Measurements from ENCODE around the gene PDIA5.

The PDIA5 gene

GRCh38 chr3:123193448-123194101, 126.8 kb downstream of the PDIA5 start:
- Histone ChIP-seq H3K36me3 (ENCODE audit: insufficient read depth, low read length) (no peaks in the 10 kb centered on the region), H3F3A (ENCODE audit: insufficient read depth, low read length) (no peaks in the 10 kb centered on the region), H2AFZ (ENCODE audit: low read length) (no peak overlapping the region), H3K9me2 (ENCODE audit: low read depth, low read length) (no peaks in the 10 kb centered on the region), H3K27ac (ENCODE audit: low read depth, low read length, poor library complexity, severe bottlenecking) (no peak overlapping the region), H3K4me3 (ENCODE audit: low read depth, low read length, poor library complexity, severe bottlenecking) (no peak overlapping the region), H3K9ac (ENCODE audit: low read length) (no peak overlapping the region), H3K4me1 (ENCODE audit: insufficient read depth, low read length, severe bottlenecking) (no peaks in the 10 kb centered on the region), H4K20me1 (ENCODE audit: insufficient read depth, low read length) (no peaks in the 10 kb centered on the region), H3K4me2 (ENCODE audit: low read length) (no peak overlapping the region), H3K79me2 (ENCODE audit: insufficient read depth, low read length) (no peaks in the 10 kb centered on the region), H3K9me3 (ENCODE audit: low read length) (peaks cover 2% of the 10 kb centered on the region; the same call in 1 of the 2 replicates), H3K27me3 (ENCODE audit: insufficient read depth, low read length) (no peaks in the 10 kb centered on the region)
- TF ChIP-seq CTCF (IDR thresholded peaks at IDR 0.05; ENCODE audit: low read length) (no peak), EZH2 (IDR thresholded peaks at IDR 0.05; ENCODE audit: borderline replicate concordance, low read length) (no peak)

- Histone ChIP-seq H4K20me1 (ENCODE audit: insufficient read depth, low read length) (no peaks in the 10 kb centered on the region), H3K4me3 (ENCODE audit: low read depth, low read length, poor library complexity, severe bottlenecking) (no peak overlapping the region), H3F3A (ENCODE audit: insufficient read depth, low read length) (no peaks in the 10 kb centered on the region), H3K4me2 (ENCODE audit: low read length) (no peak overlapping the region), H3K9me3 (ENCODE audit: low read length) (peaks cover 8% of the 10 kb centered on the region; the same call in 1 of the 2 replicates), H2AFZ (ENCODE audit: low read length) (no peak overlapping the region), H3K4me1 (ENCODE audit: insufficient read depth, low read length, severe bottlenecking) (no peaks in the 10 kb centered on the region), H3K9ac (ENCODE audit: low read length) (no peak overlapping the region), H3K27ac (ENCODE audit: low read depth, low read length, poor library complexity, severe bottlenecking) (no peak overlapping the region), H3K36me3 (ENCODE audit: insufficient read depth, low read length) (no peaks in the 10 kb centered on the region), H3K79me2 (ENCODE audit: insufficient read depth, low read length) (no peaks in the 10 kb centered on the region), H3K9me2 (ENCODE audit: low read depth, low read length) (no peaks in the 10 kb centered on the region), H3K27me3 (ENCODE audit: insufficient read depth, low read length) (no peaks in the 10 kb centered on the region)
- no peak for TF ChIP-seq CTCF (IDR thresholded peaks at IDR 0.05; ENCODE audit: low read length)
- TF ChIP-seq EZH2 (IDR thresholded peaks at IDR 0.05; ENCODE audit: borderline replicate concordance, low read length): no peak
Observed at GRCh38 chr3:123194552-123194951, 127.7 kb downstream of the PDIA5 start.

GRCh38 chr3:123198372-123198771, 131.5 kb downstream of the PDIA5 start:
- Histone ChIP-seq H3K9me3 (ENCODE audit: low read length) (peaks cover 8% of the 10 kb centered on the region; the same call in 1 of the 2 replicates), H2AFZ (ENCODE audit: low read length) (no peak overlapping the region)

More at GRCh38 chr3:123198372-123198771, 131.5 kb downstream of the PDIA5 start:
- H3K9me2 ChIP-seq (ENCODE audit: low read depth, low read length): no peaks in the 10 kb centered on the region
- no peak overlapping the region for H3K4me3 ChIP-seq (ENCODE audit: low read depth, low read length, poor library complexity, severe bottlenecking)
- H3K4me1 ChIP-seq (ENCODE audit: insufficient read depth, low read length, severe bottlenecking): peaks cover 19% of the 10 kb centered on the region
- H3K36me3 ChIP-seq (ENCODE audit: insufficient read depth, low read length): no peaks in the 10 kb centered on the region
- no peak for TF ChIP-seq EZH2 (IDR thresholded peaks at IDR 0.05; ENCODE audit: borderline replicate concordance, low read length)
- no peak for TF ChIP-seq CTCF (IDR thresholded peaks at IDR 0.05; ENCODE audit: low read length)
- no peak overlapping the region for H3K4me2 ChIP-seq (ENCODE audit: low read length)
- H3F3A ChIP-seq (ENCODE audit: insufficient read depth, low read length): no peaks in the 10 kb centered on the region
- no peaks in the 10 kb centered on the region for H4K20me1 ChIP-seq (ENCODE audit: insufficient read depth, low read length)
- no peak overlapping the region for H3K27ac ChIP-seq (ENCODE audit: low read depth, low read length, poor library complexity, severe bottlenecking)
- no peaks in the 10 kb centered on the region for H3K27me3 ChIP-seq (ENCODE audit: insufficient read depth, low read length)
- peaks cover 3% of the 10 kb centered on the region; the same call in 1 of the 2 replicates for H3K79me2 ChIP-seq (ENCODE audit: insufficient read depth, low read length)
- no peak overlapping the region for H3K9ac ChIP-seq (ENCODE audit: low read length)
